ENCODE data around the gene KNDC1. TPM values are rescaled to one million over a fixed set of nuclear protein-coding genes. Genes with fewer than 3 reads are reported as not detected.

The KNDC1 gene
- total RNA-seq, 3 donors from 2014 or later = 0.98 to 2.3 TPM; not detected in 1

- no peak for DNase-seq (ENCODE audit: low spot score in 2 of 2)
- H3K36me3 ChIP-seq = no peaks in the 10 kb centered on the region
- no peak overlapping the region for H3K4me3 ChIP-seq
- no peaks in the 10 kb centered on the region for H3K4me1 ChIP-seq
- H3K9me3 ChIP-seq = peaks cover 0 to 17% of the 10 kb centered on the region in 2 donors
- H3K27ac ChIP-seq = no peak overlapping the region
- intact Hi-C loops (cut with DNase I; ENCODE audit: low total_unique reads) = no loop called here
- no peak for TF ChIP-seq POLR2AphosphoS5 (IDR thresholded peaks at IDR 0.05)
- no peak for TF ChIP-seq POLR2A (IDR thresholded peaks at IDR 0.05)
- no peak for TF ChIP-seq CTCF (IDR thresholded peaks at IDR 0.05)
- H3K27me3 ChIP-seq = peaks cover 0 to 46% of the 10 kb centered on the region in 2 donors
Observed at GRCh38 chr10:133123050-133123745, 36.8 kb upstream of the KNDC1 start.

- DNase-seq (ENCODE audit: low spot score in 2 of 2) = no peak
- H3K4me3 ChIP-seq = no peak overlapping the region
- no peak for TF ChIP-seq CTCF (IDR thresholded peaks at IDR 0.05)
- no peak for TF ChIP-seq POLR2AphosphoS5 (IDR thresholded peaks at IDR 0.05)
- TF ChIP-seq POLR2A (IDR thresholded peaks at IDR 0.05) = no peak
- no peaks in the 10 kb centered on the region for H3K36me3 ChIP-seq
- H3K4me1 ChIP-seq = no peaks in the 10 kb centered on the region
- intact Hi-C loops (cut with DNase I; ENCODE audit: low total_unique reads) = no loop called here
- H3K27ac ChIP-seq = no peak overlapping the region
- peaks cover 0 to 50% of the 10 kb centered on the region in 2 donors for H3K27me3 ChIP-seq
- peaks cover 0 to 16% of the 10 kb centered on the region in 2 donors for H3K9me3 ChIP-seq
Observed at GRCh38 chr10:133123746-133124356, 36.2 kb upstream of the KNDC1 start.

GRCh38 chr10:133124357-133125211 lies 35.4 kb upstream of the KNDC1 start:
- TF ChIP-seq CTCF (IDR thresholded peaks at IDR 0.05) = peak in 1 of 3 donors; percentile 37
- TF ChIP-seq POLR2AphosphoS5 (IDR thresholded peaks at IDR 0.05) = no peak
- Histone ChIP-seq H3K36me3 (no peaks in the 10 kb centered on the region), H3K4me3 (no peak overlapping the region), H3K27ac (no peak overlapping the region), H3K9me3 (peaks cover 0 to 9% of the 10 kb centered on the region in 2 donors), H3K27me3 (peaks cover 0 to 53% of the 10 kb centered on the region in 2 donors), H3K4me1 (no peaks in the 10 kb centered on the region)
- intact Hi-C loops (cut with DNase I; ENCODE audit: low total_unique reads) = loop anchor here (5.0 kb wide), 1 partner anchor 422 kb away; no protein-coding TSS in a partner anchor
- peak in 1 of 2 donors; percentile 45 for DNase-seq (ENCODE audit: low spot score in 2 of 2)

GRCh38 chr10:133125901-133126300 lies 34.1 kb upstream of the KNDC1 start:
- H3K4me3 ChIP-seq = no peak overlapping the region
- no peaks in the 10 kb centered on the region for H3K9me3 ChIP-seq
- intact Hi-C loops (cut with DNase I; ENCODE audit: low total_unique reads) = loop anchor here (5.0 kb wide), 1 partner anchor 424 kb away; no protein-coding TSS in a partner anchor
- H3K27me3 ChIP-seq = peaks cover 0 to 59% of the 10 kb centered on the region in 2 donors
- TF ChIP-seq POLR2AphosphoS5 (IDR thresholded peaks at IDR 0.05) = no peak
- TF ChIP-seq POLR2A (IDR thresholded peaks at IDR 0.05) = no peak
- no peak for TF ChIP-seq CTCF (IDR thresholded peaks at IDR 0.05)
- DNase-seq (ENCODE audit: low spot score in 2 of 2) = peak in 1 of 2 donors; percentile 15
- no peaks in the 10 kb centered on the region for H3K4me1 ChIP-seq
- no peak overlapping the region for H3K27ac ChIP-seq
- no peaks in the 10 kb centered on the region for H3K36me3 ChIP-seq
